ENCODE data around the gene MVD. TPM values are rescaled to one million over a fixed set of nuclear protein-coding genes. Genes with fewer than 3 reads are reported as not detected.
"Not testable (repeated sequence)": the region's sequence is repeated elsewhere in the genome, so short reads cannot be mapped to it uniquely, and the experiment has no call there.

The MVD gene
- polyA plus RNA-seq, 4 donors, result 28.4 to 115 (median 34.9) TPM

DNA sequence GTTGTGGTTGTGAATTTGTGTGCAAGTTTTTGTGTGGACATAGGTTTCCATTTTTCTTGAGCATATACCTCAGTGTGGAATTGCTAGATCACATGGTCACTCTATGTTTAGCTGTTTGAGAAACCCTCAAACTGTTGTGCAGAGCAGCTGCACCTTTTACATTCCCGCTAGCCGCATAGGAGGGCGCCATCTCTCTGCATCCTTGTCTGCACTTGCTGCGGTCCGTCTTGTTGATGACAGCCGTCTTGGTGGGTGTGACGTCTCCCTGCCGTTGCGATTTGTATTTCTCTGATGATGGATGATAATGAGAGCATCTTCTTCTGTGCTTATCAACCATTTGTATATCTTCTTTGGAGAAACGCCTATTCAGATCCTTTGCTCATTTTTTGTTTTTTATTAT, 49.6 kb downstream of the MVD start:
- FAIRE-seq, result no peak

DNA sequence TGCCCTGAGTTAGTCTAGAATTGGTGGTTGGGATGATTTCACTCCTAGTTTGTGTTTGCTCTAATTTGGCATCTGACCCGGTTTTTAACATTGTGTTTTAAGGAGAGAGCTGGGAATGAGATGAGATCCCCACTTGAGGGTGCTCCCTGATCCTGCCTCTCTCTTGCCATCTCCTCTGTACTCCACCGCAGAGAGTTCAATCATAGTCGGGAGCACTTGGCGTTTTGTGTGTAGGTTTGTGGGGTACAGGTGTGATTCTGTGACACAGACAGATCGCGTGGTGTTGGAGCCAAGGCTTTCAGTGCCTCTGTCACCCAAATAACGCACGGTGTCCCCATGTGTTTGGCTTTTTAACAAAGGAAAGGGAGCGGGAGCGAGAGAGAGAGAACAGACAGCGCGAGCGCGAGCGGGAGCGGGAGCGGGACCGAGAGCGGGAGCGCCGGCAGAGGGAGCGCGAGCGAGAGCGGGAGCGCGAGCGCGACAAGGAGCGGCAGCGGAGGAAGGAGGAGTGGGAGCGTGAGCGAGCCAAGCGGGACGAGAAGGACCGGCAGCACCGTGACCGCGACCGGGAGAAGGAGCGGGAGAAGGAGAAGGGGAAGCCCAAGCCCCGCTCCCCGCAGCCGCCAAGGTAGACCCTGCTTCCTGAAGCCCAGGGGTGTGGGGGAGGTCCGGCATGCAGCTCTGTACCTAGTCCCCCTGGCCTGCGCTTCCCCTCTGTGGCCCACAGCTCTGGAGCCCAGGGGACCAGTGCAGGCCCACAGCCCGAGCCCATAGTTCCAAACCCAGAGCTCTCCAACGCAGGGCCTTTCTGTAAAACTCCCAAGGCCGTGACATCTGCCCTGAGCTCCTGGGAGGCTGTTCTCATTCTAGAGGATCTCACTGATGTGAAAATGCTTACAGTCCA, 51.7 kb downstream of the MVD start:
- DNase-seq, result no peak

More for the DNA sequence above, 49.6 kb downstream of the MVD start:
- peaks cover 0 to 28% (median 8%) of the 10 kb centered on the region in 3 donors for H3K4me1 ChIP-seq (ENCODE audit: control insufficient read depth in 3 of 3, insufficient read depth in 2 of 3, low read depth in 1 of 3, low read length in 2 of 3)
- H3K27me3 ChIP-seq (ENCODE audit: control insufficient read depth in 3 of 3, insufficient read depth in 3 of 3, low read length in 3 of 3), result no peaks in the 10 kb centered on the region
- no peaks in the 10 kb centered on the region for H3K9me3 ChIP-seq (ENCODE audit: control insufficient read depth in 2 of 2, insufficient read depth in 1 of 2, low read depth in 1 of 2, low read length in 1 of 2)
- no peak overlapping the region for H3K27ac ChIP-seq (ENCODE audit: low read depth in 1 of 3, low read length in 2 of 3)
- no peak overlapping the region for H3K4me3 ChIP-seq (ENCODE audit: low read depth in 1 of 3, low read length in 3 of 3)
- no peak for DNase-seq
- 82 to 88% (median 82%) methylated on average over 10 of the region's 10 CpGs for WGBS, 3 donors
- H3K36me3 ChIP-seq (ENCODE audit: control insufficient read depth in 3 of 3, insufficient read depth in 2 of 3, low read depth in 1 of 3, low read length in 3 of 3), result peaks cover 4 to 77% (median 15%) of the 10 kb centered on the region in 3 donors

DNA sequence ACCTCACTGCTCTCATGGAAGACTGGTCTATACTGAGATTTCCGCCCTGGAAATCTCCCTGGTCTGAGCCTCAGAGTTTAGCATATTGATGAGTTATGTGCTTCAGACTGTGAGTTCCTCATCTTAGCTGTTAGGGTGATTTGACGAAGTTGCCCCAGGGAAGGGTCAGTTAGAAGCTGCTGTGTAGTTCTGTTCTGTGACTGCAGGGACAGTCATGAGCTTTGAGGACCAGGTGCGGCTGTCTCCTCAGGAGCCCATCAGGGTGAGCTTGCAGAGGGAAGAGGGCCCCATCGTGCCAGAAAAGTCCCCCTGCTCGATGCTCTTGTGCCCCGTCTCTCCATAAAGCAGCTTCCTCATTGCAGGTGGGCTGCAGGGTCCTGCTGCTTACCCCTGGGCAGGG, 52.8 kb downstream of the MVD start:
- Histone ChIP-seq H3K9me3 (ENCODE audit: control insufficient read depth in 2 of 2, insufficient read depth in 1 of 2, low read depth in 1 of 2, low read length in 1 of 2) (no peaks in the 10 kb centered on the region), H3K27me3 (ENCODE audit: control insufficient read depth in 3 of 3, insufficient read depth in 3 of 3, low read length in 3 of 3) (no peaks in the 10 kb centered on the region), H3K4me3 (ENCODE audit: low read depth in 1 of 3, low read length in 3 of 3) (no peak overlapping the region), H3K27ac (ENCODE audit: low read depth in 1 of 3, low read length in 2 of 3) (no peak overlapping the region), H3K36me3 (ENCODE audit: control insufficient read depth in 3 of 3, insufficient read depth in 2 of 3, low read depth in 1 of 3, low read length in 3 of 3) (peaks cover 8 to 83% (median 23%) of the 10 kb centered on the region in 3 donors), H3K4me1 (ENCODE audit: control insufficient read depth in 3 of 3, insufficient read depth in 2 of 3, low read depth in 1 of 3, low read length in 2 of 3) (no peaks in the 10 kb centered on the region)
- 91 to 93% (median 92%) methylated on average over 6 of the region's 6 CpGs for WGBS, 3 donors
- DNase-seq (no peak), FAIRE-seq (no peak)

More for the DNA sequence above, 51.7 kb downstream of the MVD start:
- Histone ChIP-seq H3K9me3 (ENCODE audit: control insufficient read depth in 2 of 2, insufficient read depth in 1 of 2, low read depth in 1 of 2, low read length in 1 of 2) (no peaks in the 10 kb centered on the region), H3K4me1 (ENCODE audit: control insufficient read depth in 3 of 3, insufficient read depth in 2 of 3, low read depth in 1 of 3, low read length in 2 of 3) (peaks cover 0 to 8% (median 0%) of the 10 kb centered on the region in 3 donors), H3K36me3 (ENCODE audit: control insufficient read depth in 3 of 3, insufficient read depth in 2 of 3, low read depth in 1 of 3, low read length in 3 of 3) (peaks cover 8 to 81% (median 17%) of the 10 kb centered on the region in 3 donors), H3K4me3 (ENCODE audit: low read depth in 1 of 3, low read length in 3 of 3) (no peak overlapping the region), H3K27ac (ENCODE audit: low read depth in 1 of 3, low read length in 2 of 3) (no peak overlapping the region), H3K27me3 (ENCODE audit: control insufficient read depth in 3 of 3, insufficient read depth in 3 of 3, low read length in 3 of 3) (no peaks in the 10 kb centered on the region)
- FAIRE-seq, result no peak
- 87 to 96% (median 96%) methylated on average over 39 to 49 of the region's 49 CpGs for WGBS, 3 donors

DNA sequence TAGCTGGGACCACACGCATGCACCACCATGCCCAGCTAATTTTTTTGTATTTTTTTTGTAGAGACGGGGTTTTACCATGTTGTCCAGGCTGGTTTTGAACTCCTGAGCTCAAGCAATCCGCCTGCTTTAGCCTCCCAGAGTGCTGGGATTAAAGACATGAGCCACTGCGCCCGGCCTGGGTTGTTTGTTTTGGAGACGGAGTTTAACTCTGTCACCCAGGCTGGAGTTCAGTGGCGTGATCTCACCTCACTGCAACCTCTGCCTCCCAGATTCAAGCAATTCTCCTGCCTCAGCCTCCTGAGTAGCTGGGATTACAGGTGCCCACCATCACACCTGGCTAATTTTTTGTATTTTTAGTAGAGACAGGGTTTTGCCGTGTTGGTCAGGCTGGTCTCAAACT, 53.5 kb downstream of the MVD start:
- H3K27me3 ChIP-seq (ENCODE audit: control insufficient read depth in 3 of 3, insufficient read depth in 3 of 3, low read length in 3 of 3); H3K27ac ChIP-seq (ENCODE audit: low read depth in 1 of 3, low read length in 2 of 3); H3K9me3 ChIP-seq (ENCODE audit: control insufficient read depth in 2 of 2, insufficient read depth in 1 of 2, low read depth in 1 of 2, low read length in 1 of 2); DNase-seq; H3K4me3 ChIP-seq (ENCODE audit: low read depth in 1 of 3, low read length in 3 of 3); H3K4me1 ChIP-seq (ENCODE audit: control insufficient read depth in 3 of 3, insufficient read depth in 2 of 3, low read depth in 1 of 3, low read length in 2 of 3); FAIRE-seq: not testable (repeated sequence)
- WGBS, 3 donors, result 90 to 95% (median 94%) methylated on average over 8 of the region's 8 CpGs
- peaks cover 11 to 86% (median 27%) of the 10 kb centered on the region in 3 donors for H3K36me3 ChIP-seq (ENCODE audit: control insufficient read depth in 3 of 3, insufficient read depth in 2 of 3, low read depth in 1 of 3, low read length in 3 of 3)

DNA sequence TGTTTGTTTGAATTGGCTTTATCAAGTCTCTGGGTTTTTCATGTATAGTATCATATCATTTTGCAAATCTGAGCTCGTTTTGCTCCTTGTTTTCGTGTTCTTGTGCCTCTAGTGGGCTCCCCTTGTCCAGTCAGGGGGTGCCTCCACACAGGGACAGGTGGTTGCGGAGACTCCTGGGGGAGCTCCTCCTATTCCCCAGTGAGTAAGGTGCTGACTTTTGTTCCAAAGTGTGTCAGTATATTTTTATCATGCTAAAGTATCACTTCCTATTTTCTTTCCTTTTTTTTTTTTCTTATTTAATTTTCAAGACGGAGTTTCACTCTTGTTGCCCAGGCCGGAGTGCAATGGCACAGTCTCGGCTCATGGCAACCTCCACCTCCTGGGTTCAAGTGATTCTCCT, 54.8 kb downstream of the MVD start:
- Histone ChIP-seq H3K27me3 (ENCODE audit: control insufficient read depth in 3 of 3, insufficient read depth in 3 of 3, low read length in 3 of 3) (no peaks in the 10 kb centered on the region), H3K9me3 (ENCODE audit: control insufficient read depth in 2 of 2, insufficient read depth in 1 of 2, low read depth in 1 of 2, low read length in 1 of 2) (no peaks in the 10 kb centered on the region), H3K27ac (ENCODE audit: low read depth in 1 of 3, low read length in 2 of 3) (no peak overlapping the region), H3K4me1 (ENCODE audit: control insufficient read depth in 3 of 3, insufficient read depth in 2 of 3, low read depth in 1 of 3, low read length in 2 of 3) (no peaks in the 10 kb centered on the region), H3K36me3 (ENCODE audit: control insufficient read depth in 3 of 3, insufficient read depth in 2 of 3, low read depth in 1 of 3, low read length in 3 of 3) (peaks cover 11 to 85% (median 25%) of the 10 kb centered on the region in 3 donors), H3K4me3 (ENCODE audit: low read depth in 1 of 3, low read length in 3 of 3) (no peak overlapping the region)
- no peak for DNase-seq
- FAIRE-seq, result no peak
- 87 to 90% (median 89%) methylated on average over 6 of the region's 6 CpGs for WGBS, 3 donors

DNA sequence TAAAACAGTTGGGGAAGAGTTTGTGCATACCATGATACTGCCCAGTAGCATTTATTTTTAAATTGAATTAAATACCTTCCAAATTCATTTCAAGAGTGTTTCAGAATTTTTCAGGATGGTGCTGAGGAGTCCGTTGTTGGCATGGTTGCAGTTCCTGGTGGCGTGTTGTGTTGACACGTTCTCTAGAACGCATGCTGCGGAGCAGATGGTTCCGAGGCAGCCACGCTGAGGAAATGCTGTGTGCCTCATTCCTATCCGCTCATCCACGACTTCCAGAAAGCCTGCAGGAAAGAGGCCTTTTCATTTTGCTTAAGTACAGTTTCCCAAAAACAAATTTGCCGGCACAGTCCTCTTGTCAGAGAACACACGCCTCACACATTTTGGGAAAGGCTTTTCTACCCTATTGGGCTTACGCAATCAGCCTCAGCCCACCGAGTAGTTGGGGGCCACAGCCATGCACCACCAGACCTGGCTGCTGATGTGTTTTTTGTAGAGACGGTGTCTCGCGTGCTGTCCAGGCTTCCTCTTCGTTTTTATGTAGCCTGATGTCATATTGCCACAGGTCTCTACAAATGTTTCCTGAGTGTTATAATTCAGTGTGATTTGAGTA, 56.6 kb downstream of the MVD start:
- Histone ChIP-seq H3K36me3 (ENCODE audit: control insufficient read depth in 3 of 3, insufficient read depth in 2 of 3, low read depth in 1 of 3, low read length in 3 of 3) (peaks cover 13 to 83% (median 28%) of the 10 kb centered on the region in 3 donors), H3K4me3 (ENCODE audit: low read depth in 1 of 3, low read length in 3 of 3) (no peak overlapping the region), H3K27ac (ENCODE audit: low read depth in 1 of 3, low read length in 2 of 3) (no peak overlapping the region), H3K4me1 (ENCODE audit: control insufficient read depth in 3 of 3, insufficient read depth in 2 of 3, low read depth in 1 of 3, low read length in 2 of 3) (no peaks in the 10 kb centered on the region), H3K27me3 (ENCODE audit: control insufficient read depth in 3 of 3, insufficient read depth in 3 of 3, low read length in 3 of 3) (no peaks in the 10 kb centered on the region), H3K9me3 (ENCODE audit: control insufficient read depth in 2 of 2, insufficient read depth in 1 of 2, low read depth in 1 of 2, low read length in 1 of 2) (no peaks in the 10 kb centered on the region)
- no peak for DNase-seq
- no peak for FAIRE-seq
- 90 to 92% (median 91%) methylated on average over 17 of the region's 17 CpGs for WGBS, 3 donors

DNA sequence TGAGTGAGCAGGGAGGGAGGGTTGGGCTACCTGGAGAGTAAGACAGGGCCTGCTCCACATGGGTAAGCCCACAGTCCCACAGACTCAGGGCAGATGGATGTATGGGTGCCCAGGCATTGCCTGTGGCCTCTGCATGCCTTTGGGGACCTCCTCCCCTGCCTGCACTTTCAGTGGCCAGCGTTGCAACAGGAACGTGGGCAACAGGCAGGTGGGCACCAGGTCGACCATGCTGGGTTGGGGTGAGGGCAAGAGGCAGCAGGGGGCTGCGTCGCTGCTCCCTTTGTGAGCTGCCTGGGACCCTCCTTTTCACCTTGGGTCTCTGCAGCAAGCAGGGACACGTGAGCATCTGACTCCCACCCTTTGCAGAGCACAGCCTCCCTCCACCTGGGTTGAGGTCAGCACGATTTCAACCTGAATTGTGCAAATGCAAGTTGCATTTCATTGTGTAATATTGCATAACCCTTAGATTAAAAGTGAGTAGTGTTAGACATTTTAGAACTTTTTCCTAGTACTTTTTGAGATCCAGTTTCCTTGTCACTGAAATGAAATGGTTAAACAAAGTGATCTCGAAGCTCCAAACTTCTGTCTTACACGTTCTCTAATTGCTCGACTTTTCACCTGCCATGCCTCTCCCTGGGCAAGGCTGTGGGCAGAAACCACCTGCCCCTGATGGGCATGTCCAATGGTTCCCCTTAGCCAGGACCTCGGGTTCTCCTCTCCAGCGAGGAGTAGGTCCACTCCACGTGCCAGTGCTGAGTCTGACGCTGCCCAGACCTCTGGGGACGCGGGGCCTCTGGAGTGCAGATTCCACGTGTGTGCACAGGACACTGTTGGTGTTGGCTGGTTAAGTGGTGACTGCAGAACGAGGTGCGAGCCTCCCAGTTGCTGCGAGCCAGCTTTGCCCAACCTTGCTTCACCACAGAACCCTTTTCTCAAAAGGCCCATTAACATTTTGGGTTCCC, 57.4 kb downstream of the MVD start:
- no peaks in the 10 kb centered on the region for H3K27me3 ChIP-seq (ENCODE audit: control insufficient read depth in 3 of 3, insufficient read depth in 3 of 3, low read length in 3 of 3)
- DNase-seq, result no peak

DNA sequence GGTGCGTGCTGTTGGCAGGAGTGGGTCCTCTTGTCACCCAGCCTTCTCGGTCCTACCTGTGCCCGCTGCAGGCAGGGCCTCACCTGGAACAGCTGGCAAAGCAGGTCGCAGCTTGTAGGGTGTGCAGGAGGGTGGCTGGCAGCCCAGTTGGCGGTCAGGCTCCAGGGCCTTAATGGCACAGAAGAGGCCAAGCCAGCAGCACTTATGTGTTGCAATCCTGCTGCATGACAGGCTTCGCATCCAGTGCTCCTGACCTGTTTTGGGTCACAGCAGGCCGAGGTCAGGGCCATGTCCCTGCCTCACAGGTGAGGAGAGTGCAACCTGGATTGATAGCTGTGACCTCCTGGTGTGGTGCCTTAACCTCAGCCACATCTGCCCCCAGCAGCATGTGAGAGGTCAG, 60.8 kb downstream of the MVD start:
- H3K36me3 ChIP-seq (ENCODE audit: control insufficient read depth in 3 of 3, insufficient read depth in 2 of 3, low read depth in 1 of 3, low read length in 3 of 3), result peaks cover 9 to 88% (median 36%) of the 10 kb centered on the region in 3 donors
- no peak overlapping the region for H3K27ac ChIP-seq (ENCODE audit: low read depth in 1 of 3, low read length in 2 of 3)
- DNase-seq, result no peak
- H3K4me3 ChIP-seq (ENCODE audit: low read depth in 1 of 3, low read length in 3 of 3), result no peak overlapping the region
- H3K9me3 ChIP-seq (ENCODE audit: control insufficient read depth in 2 of 2, insufficient read depth in 1 of 2, low read depth in 1 of 2, low read length in 1 of 2), result no peaks in the 10 kb centered on the region
- no peaks in the 10 kb centered on the region for H3K27me3 ChIP-seq (ENCODE audit: control insufficient read depth in 3 of 3, insufficient read depth in 3 of 3, low read length in 3 of 3)
- FAIRE-seq, result no peak
- no peaks in the 10 kb centered on the region for H3K4me1 ChIP-seq (ENCODE audit: control insufficient read depth in 3 of 3, insufficient read depth in 2 of 3, low read depth in 1 of 3, low read length in 2 of 3)
- WGBS, 3 donors, result 84 to 90% (median 89%) methylated on average over 7 of the region's 7 CpGs

More for the DNA sequence above, 57.4 kb downstream of the MVD start:
- no peaks in the 10 kb centered on the region for H3K9me3 ChIP-seq (ENCODE audit: control insufficient read depth in 2 of 2, insufficient read depth in 1 of 2, low read depth in 1 of 2, low read length in 1 of 2)
- no peak overlapping the region for H3K4me3 ChIP-seq (ENCODE audit: low read depth in 1 of 3, low read length in 3 of 3)
- no peaks in the 10 kb centered on the region for H3K4me1 ChIP-seq (ENCODE audit: control insufficient read depth in 3 of 3, insufficient read depth in 2 of 3, low read depth in 1 of 3, low read length in 2 of 3)
- no peak overlapping the region for H3K27ac ChIP-seq (ENCODE audit: low read depth in 1 of 3, low read length in 2 of 3)
- FAIRE-seq, result no peak
- H3K36me3 ChIP-seq (ENCODE audit: control insufficient read depth in 3 of 3, insufficient read depth in 2 of 3, low read depth in 1 of 3, low read length in 3 of 3), result peaks cover 13 to 83% (median 28%) of the 10 kb centered on the region in 3 donors
- 81 to 85% (median 83%) methylated on average over 20 of the region's 20 CpGs for WGBS, 3 donors
